Transverse colon (tissue), 4 donors: ENCODE results near the gene STK40. TPM values are rescaled to one million over a fixed set of nuclear protein-coding genes. Genes with fewer than 3 reads are reported as not detected.

Experiments used
- DNase-seq: peaks from one replicate; pipeline ENCODE4 v3.0.0-alpha.2; 2019
- H3K27ac ChIP-seq, 4 donors: fragments of 200-600 bp; sonication (generic); 2 replicates each; pipeline ENCODE4 v1.5.1; 2016 to 2018; ENCODE audit warnings: inconsistent platforms in 4 of 4
- H3K27me3 ChIP-seq: fragments of 200-600 bp; sonication (generic); 2 replicates; pipeline ENCODE4 v1.5.1; 2017; ENCODE audit warnings: inconsistent platforms
- H3K36me3 ChIP-seq, 4 donors: fragments of 200-600 bp; sonication (generic); 2 replicates each; pipeline ENCODE4 v1.5.1; 2017 to 2019; ENCODE audit warnings: inconsistent platforms in 4 of 4
- H3K4me1 ChIP-seq, 4 donors: fragments of 200-600 bp; sonication (generic); 2 replicates each; pipeline ENCODE4 v1.5.1; 2017 to 2020; ENCODE audit warnings: inconsistent platforms in 4 of 4
- H3K4me3 ChIP-seq, 4 donors: fragments of 200-600 bp; sonication (generic); 1 replicate in 1 of 4; 2 replicates in 3 of 4; pipeline versions ENCODE4 v1.5.1 to v1.6.1; 2017 to 2019; ENCODE audit warnings: inconsistent platforms in 4 of 4
- H3K9me3 ChIP-seq, 2 donors: fragments of 200-600 bp; sonication (generic); 2 replicates each; pipeline ENCODE4 v1.5.1; 2017 to 2019; ENCODE audit warnings: inconsistent platforms in 2 of 2
- CTCF ChIP-seq, 5 experiments: fragments of 200-600 bp in 3 of 5; fragments of 450-650 bp in 2 of 5; sonication (generic) in 3 of 5; IDR thresholded peaks; 1 replicate in 2 of 5; 2 replicates in 3 of 5; pipeline ENCODE4 v1.5.1; 2016 to 2017; ENCODE audit warnings: antibody characterized with exemption in 5 of 5, inconsistent platforms in 3 of 5, mild to moderate bottlenecking in 2 of 5, moderate library complexity in 1 of 5
- EP300 ChIP-seq: sonication (generic); formaldehyde crosslinking; IDR thresholded peaks from one replicate; pipeline ENCODE4 v1.6.1; 2017; ENCODE audit warnings: antibody characterized with exemption, low read depth
- POLR2A ChIP-seq: fragments of 450-650 bp; IDR thresholded peaks from one replicate; pipeline ENCODE4 v1.6.1; 2016; ENCODE audit warnings: antibody characterized with exemption, mild to moderate bottlenecking, moderate library complexity
- POLR2AphosphoS5 ChIP-seq, 3 donors: sonication (generic); formaldehyde crosslinking; IDR thresholded peaks; one replicate each; pipeline ENCODE4 v1.6.1; 2016; ENCODE audit warnings: antibody characterized with exemption in 3 of 3
- WGBS, 2 donors: methylation state at CpG; one replicate each; pipeline ENCODE4 v1.1.5; 2018; ENCODE audit warnings: low coverage in 1 of 2; 5-methylcytosine and 5-hydroxymethylcytosine counted together
- in situ Hi-C, 4 donors: fragments of 200-750 bp; cut with MboI; loops; one replicate each; pipeline versions ENCODE4 v1.15.0 to v1.15.1; 2017; ENCODE audit warnings: low sequenced_read_pairs in 3 of 4, low pct_ligation_motif_present in 1 of 4, low pct_unique_long_range_greater_than_20kb in 1 of 4
- intact Hi-C: fragments of 100-400 bp; cut with DNase I; formaldehyde crosslinking; loops from one replicate; pipeline ENCODE4 v1.15.1; 2023; ENCODE audit warnings: low total_unique reads
- total RNA-seq, 4 donors: library from RNA; depleted of rRNA; stranded (reverse); fragments of >200 nt; gene quantifications; one replicate each; pipeline ENCODE4 v1.1.0, GENCODE V29; 2016

STK40 gene
- total RNA-seq, 4 donors from 2014 or later, result 34.0 to 154 (median 44.3) TPM

GRCh38 chr1:36411674-36412648 is 26.2 kb upstream of the STK40 start:
- 27 to 64% methylated on average over 5 to 11 of the region's 11 CpGs for WGBS, 2 donors
- TF ChIP-seq POLR2AphosphoS5 (IDR thresholded peaks at IDR 0.05) (no peak), POLR2A (no peak), CTCF (IDR thresholded peaks at IDR 0.05) (no peak), EP300 (no peak)
- no peak for DNase-seq
- intact Hi-C loops (no loop called here), in situ Hi-C loops (loop anchor here in 2 of 4 donors (25.0 kb wide), 2 partner anchors 225 to 300 kb away; no protein-coding TSS in a partner anchor)
- Histone ChIP-seq H3K4me3 (no peak overlapping the region), H3K9me3 (no peaks in the 10 kb centered on the region), H3K27me3 (no peaks in the 10 kb centered on the region), H3K27ac (no peak overlapping the region), H3K4me1 (peaks cover 0 to 5% (median 0%) of the 10 kb centered on the region in 4 donors), H3K36me3 (no peaks in the 10 kb centered on the region)

- Histone ChIP-seq H3K4me1 (no peaks in the 10 kb centered on the region), H3K4me3 (no peak overlapping the region), H3K27ac (no peak overlapping the region), H3K27me3 (no peaks in the 10 kb centered on the region), H3K9me3 (no peaks in the 10 kb centered on the region), H3K36me3 (no peaks in the 10 kb centered on the region)
- no peak for TF ChIP-seq POLR2AphosphoS5 (IDR thresholded peaks at IDR 0.05)
- TF ChIP-seq CTCF (IDR thresholded peaks at IDR 0.05), result no peak
- TF ChIP-seq EP300, result no peak
- TF ChIP-seq POLR2A, result no peak
- in situ Hi-C loops, result loop anchor here in 2 of 4 donors (25.0 kb wide), 2 partner anchors 221 to 296 kb away; no protein-coding TSS in a partner anchor
- intact Hi-C loops, result no loop called here
- DNase-seq, result no peak
- 70 to 100% methylated on average over 1 to 2 of the region's 2 CpGs for WGBS, 2 donors
Measured at GRCh38 chr1:36408479-36408878, 22.8 kb upstream of the STK40 start.

- in situ Hi-C loops (loop anchor here in 2 of 4 donors (25.0 kb wide), 2 partner anchors 219 to 294 kb away; no protein-coding TSS in a partner anchor), intact Hi-C loops (no loop called here)
- Histone ChIP-seq H3K36me3 (no peaks in the 10 kb centered on the region), H3K9me3 (no peaks in the 10 kb centered on the region), H3K27me3 (no peaks in the 10 kb centered on the region), H3K27ac (no peak overlapping the region), H3K4me3 (no peak overlapping the region), H3K4me1 (no peaks in the 10 kb centered on the region)
- no peak for DNase-seq
- 91 to 100% methylated on average over 1 of the region's 1 CpG for WGBS, 2 donors
- TF ChIP-seq POLR2AphosphoS5 (IDR thresholded peaks at IDR 0.05) (no peak), EP300 (no peak), POLR2A (no peak), CTCF (IDR thresholded peaks at IDR 0.05) (no peak)
Measured at GRCh38 chr1:36406440-36406839, 20.7 kb upstream of the STK40 start.

GRCh38 chr1:36402504-36402890 is 16.8 kb upstream of the STK40 start:
- intact Hi-C loops, result no loop called here
- Histone ChIP-seq H3K4me3 (no peak overlapping the region), H3K9me3 (no peaks in the 10 kb centered on the region), H3K4me1 (peaks cover 0 to 6% (median 2%) of the 10 kb centered on the region in 4 donors), H3K27ac (no peak overlapping the region), H3K27me3 (no peaks in the 10 kb centered on the region), H3K36me3 (no peaks in the 10 kb centered on the region)
- in situ Hi-C loops, result loop anchor here in 2 of 4 donors (25.0 kb wide), 2 partner anchors 215 to 290 kb away; no protein-coding TSS in a partner anchor
- TF ChIP-seq CTCF (IDR thresholded peaks at IDR 0.05) (no peak), POLR2A (no peak), POLR2AphosphoS5 (IDR thresholded peaks at IDR 0.05) (no peak), EP300 (no peak)
- DNase-seq, result no peak
- WGBS, 2 donors, result 87 to 100% methylated on average over 2 to 4 of the region's 4 CpGs
